Measurements from ENCODE around the gene TOMM34. TPM values are rescaled to one million over a fixed set of nuclear protein-coding genes. Genes with fewer than 3 reads are reported as not detected.

TOMM34 gene
- polyA plus RNA-seq, 1 donor from 2014 or later: 10.0 TPM

DNA sequence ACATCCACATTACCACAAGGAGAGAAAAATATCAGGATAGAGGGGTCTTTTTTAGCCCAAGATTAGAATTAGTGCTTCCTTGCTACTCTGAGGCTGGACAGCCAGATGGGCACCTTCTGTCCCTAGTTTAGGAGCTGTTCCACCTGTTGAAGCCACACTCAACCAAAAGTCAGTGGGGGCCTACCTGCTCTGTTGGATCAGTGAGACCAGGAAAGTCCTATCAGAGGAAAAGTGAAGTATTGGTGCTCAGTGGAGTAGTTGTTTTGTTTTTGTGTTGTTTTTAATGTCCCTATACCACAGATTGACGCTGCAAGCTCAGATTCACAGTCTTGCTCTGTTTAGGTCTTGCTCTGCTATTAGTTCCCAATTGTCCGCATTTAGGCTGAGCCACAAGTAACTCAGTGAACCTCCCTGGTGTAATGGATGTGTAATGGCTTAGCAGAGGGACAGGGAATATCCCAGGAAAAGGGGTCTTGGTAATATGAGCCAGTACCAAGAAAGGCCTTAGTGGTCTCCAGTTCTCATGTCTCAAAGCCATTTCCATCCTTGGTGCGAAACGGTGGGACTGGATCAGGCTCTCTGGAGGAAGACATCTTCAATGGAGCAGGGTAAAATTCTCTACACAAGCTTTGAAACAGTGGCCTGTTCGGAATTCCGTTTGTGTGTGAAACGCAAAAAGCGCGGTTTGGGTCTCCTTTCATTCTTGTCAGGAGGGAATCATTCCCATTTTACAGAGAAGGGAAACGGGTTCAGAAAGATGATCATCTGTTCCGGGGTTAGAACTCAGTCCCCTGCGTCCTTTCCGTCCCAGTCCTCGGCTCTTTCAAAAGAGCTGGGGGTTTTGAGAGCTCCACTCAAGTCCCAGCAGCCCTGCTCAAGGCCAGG is 51.0 kb downstream of the TOMM34 start:
- Histone ChIP-seq H3K9me3 (ENCODE audit: low read length) (no peaks in the 10 kb centered on the region), H3K4me2 (ENCODE audit: low read length) (no peak overlapping the region), H3K9ac (ENCODE audit: low read length) (no peak overlapping the region), H3K36me3 (ENCODE audit: insufficient read depth, low read length) (peaks cover 3% of the 10 kb centered on the region), H3K27ac (ENCODE audit: low read length) (no peak overlapping the region), H3F3A (ENCODE audit: insufficient read depth, low read length, poor library complexity, severe bottlenecking) (no peaks in the 10 kb centered on the region), H3K27me3 (ENCODE audit: insufficient read depth, low read depth, low read length) (no peaks in the 10 kb centered on the region), H3K79me2 (replicated peaks; ENCODE audit: insufficient read depth, low read length) (no peaks in the 10 kb centered on the region), H4K20me1 (ENCODE audit: insufficient read depth) (no peaks in the 10 kb centered on the region), H3K9me2 (ENCODE audit: insufficient read depth, low read length) (no peaks in the 10 kb centered on the region), H2AFZ (ENCODE audit: low read depth, low read length) (no peak overlapping the region), H3K4me3 (ENCODE audit: low read length) (peak overlapping the region; percentile 67)
- TF ChIP-seq SMC3 (conservative IDR thresholded peaks at IDR 0.05; ENCODE audit: poor library complexity): no peak
- no peak for TF ChIP-seq RAD21 (conservative IDR thresholded peaks at IDR 0.05)
- TF ChIP-seq EP300 (conservative IDR thresholded peaks at IDR 0.05; ENCODE audit: poor library complexity, severe bottlenecking): no peak
- no peak for TF ChIP-seq POLR2AphosphoS5 (IDR thresholded peaks at IDR 0.05)
- TF ChIP-seq, protein P1, sequence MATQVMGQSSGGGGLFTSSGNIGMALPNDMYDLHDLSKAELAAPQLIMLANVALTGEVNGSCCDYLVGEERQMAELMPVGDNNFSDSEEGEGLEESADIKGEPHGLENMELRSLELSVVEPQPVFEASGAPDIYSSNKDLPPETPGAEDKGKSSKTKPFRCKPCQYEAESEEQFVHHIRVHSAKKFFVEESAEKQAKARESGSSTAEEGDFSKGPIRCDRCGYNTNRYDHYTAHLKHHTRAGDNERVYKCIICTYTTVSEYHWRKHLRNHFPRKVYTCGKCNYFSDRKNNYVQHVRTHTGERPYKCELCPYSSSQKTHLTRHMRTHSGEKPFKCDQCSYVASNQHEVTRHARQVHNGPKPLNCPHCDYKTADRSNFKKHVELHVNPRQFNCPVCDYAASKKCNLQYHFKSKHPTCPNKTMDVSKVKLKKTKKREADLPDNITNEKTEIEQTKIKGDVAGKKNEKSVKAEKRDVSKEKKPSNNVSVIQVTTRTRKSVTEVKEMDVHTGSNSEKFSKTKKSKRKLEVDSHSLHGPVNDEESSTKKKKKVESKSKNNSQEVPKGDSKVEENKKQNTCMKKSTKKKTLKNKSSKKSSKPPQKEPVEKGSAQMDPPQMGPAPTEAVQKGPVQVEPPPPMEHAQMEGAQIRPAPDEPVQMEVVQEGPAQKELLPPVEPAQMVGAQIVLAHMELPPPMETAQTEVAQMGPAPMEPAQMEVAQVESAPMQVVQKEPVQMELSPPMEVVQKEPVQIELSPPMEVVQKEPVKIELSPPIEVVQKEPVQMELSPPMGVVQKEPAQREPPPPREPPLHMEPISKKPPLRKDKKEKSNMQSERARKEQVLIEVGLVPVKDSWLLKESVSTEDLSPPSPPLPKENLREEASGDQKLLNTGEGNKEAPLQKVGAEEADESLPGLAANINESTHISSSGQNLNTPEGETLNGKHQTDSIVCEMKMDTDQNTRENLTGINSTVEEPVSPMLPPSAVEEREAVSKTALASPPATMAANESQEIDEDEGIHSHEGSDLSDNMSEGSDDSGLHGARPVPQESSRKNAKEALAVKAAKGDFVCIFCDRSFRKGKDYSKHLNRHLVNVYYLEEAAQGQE (IDR thresholded peaks at IDR 0.05; ENCODE audit: borderline replicate concordance): no peak
- TF ChIP-seq, protein P2, sequence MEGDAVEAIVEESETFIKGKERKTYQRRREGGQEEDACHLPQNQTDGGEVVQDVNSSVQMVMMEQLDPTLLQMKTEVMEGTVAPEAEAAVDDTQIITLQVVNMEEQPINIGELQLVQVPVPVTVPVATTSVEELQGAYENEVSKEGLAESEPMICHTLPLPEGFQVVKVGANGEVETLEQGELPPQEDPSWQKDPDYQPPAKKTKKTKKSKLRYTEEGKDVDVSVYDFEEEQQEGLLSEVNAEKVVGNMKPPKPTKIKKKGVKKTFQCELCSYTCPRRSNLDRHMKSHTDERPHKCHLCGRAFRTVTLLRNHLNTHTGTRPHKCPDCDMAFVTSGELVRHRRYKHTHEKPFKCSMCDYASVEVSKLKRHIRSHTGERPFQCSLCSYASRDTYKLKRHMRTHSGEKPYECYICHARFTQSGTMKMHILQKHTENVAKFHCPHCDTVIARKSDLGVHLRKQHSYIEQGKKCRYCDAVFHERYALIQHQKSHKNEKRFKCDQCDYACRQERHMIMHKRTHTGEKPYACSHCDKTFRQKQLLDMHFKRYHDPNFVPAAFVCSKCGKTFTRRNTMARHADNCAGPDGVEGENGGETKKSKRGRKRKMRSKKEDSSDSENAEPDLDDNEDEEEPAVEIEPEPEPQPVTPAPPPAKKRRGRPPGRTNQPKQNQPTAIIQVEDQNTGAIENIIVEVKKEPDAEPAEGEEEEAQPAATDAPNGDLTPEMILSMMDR (IDR thresholded peaks at IDR 0.05; ENCODE audit: poor library complexity, severe bottlenecking): no peak
- no peak for TF ChIP-seq MXI1 (conservative IDR thresholded peaks at IDR 0.05; ENCODE audit: poor library complexity, severe bottlenecking)
- TF ChIP-seq TAF1 (IDR thresholded peaks at IDR 0.05; ENCODE audit: low read depth): no peak
- no peak for TF ChIP-seq EZH2 (IDR thresholded peaks at IDR 0.05; ENCODE audit: borderline replicate concordance, insufficient read depth, low read length, poor library complexity, severe bottlenecking)

DNA sequence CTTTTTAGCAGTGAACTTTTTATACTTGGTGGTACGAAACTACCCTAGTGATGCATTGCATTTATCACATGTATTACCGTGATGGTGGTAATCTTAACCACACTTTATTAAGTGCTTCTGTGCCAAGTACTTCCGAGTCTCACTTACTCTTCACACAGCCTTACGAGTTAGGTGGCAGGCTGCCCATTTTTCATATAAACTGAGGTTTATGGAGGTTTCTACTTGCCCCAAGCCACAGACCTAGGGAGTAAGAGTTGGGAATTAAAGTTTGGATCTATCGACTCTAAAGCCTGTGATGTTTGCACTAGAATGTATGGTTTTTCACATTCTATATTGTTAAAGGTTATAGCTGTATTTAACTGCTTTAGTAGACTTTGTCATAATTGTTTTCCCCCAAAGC is 55.8 kb downstream of the TOMM34 start:
- H4K20me1 ChIP-seq (ENCODE audit: insufficient read depth): no peaks in the 10 kb centered on the region
- H3F3A ChIP-seq (ENCODE audit: insufficient read depth, low read length, poor library complexity, severe bottlenecking): no peaks in the 10 kb centered on the region
- H2AFZ ChIP-seq (ENCODE audit: low read depth, low read length): no peak overlapping the region
- no peaks in the 10 kb centered on the region for H3K9me3 ChIP-seq (ENCODE audit: low read length)
- no peak overlapping the region for H3K27ac ChIP-seq (ENCODE audit: low read length)
- no peaks in the 10 kb centered on the region for H3K27me3 ChIP-seq (ENCODE audit: insufficient read depth, low read depth, low read length)
- H3K36me3 ChIP-seq (ENCODE audit: insufficient read depth, low read length): peaks cover 4% of the 10 kb centered on the region
- H3K9me2 ChIP-seq (ENCODE audit: insufficient read depth, low read length): no peaks in the 10 kb centered on the region
- H3K4me2 ChIP-seq (ENCODE audit: low read length): no peak overlapping the region
- no peak for TF ChIP-seq EZH2 (IDR thresholded peaks at IDR 0.05; ENCODE audit: borderline replicate concordance, insufficient read depth, low read length, poor library complexity, severe bottlenecking)
- TF ChIP-seq MXI1 (conservative IDR thresholded peaks at IDR 0.05; ENCODE audit: poor library complexity, severe bottlenecking): no peak
- no peak for TF ChIP-seq TAF1 (IDR thresholded peaks at IDR 0.05; ENCODE audit: low read depth)
- H3K9ac ChIP-seq (ENCODE audit: low read length): no peak overlapping the region
- no peak overlapping the region for H3K4me3 ChIP-seq (ENCODE audit: low read length)
- peaks cover 11% of the 10 kb centered on the region for H3K79me2 ChIP-seq (replicated peaks; ENCODE audit: insufficient read depth, low read length)
